Prostate gland (tissue), 2 donors: ENCODE results near the gene CAB39.

Source experiments
- CTCF ChIP-seq, 4 experiments: fragments of 200-600 bp in 2 of 4; fragments of 450-650 bp in 2 of 4; sonication (generic) in 2 of 4; IDR thresholded peaks; 1 replicate in 3 of 4; 2 replicates in 1 of 4; pipeline ENCODE4 v1.5.1; 2016 to 2019; ENCODE audit warnings: antibody characterized with exemption in 4 of 4, mild to moderate bottlenecking in 2 of 4, moderate library complexity in 2 of 4
- POLR2AphosphoS5 ChIP-seq: sonication (generic); formaldehyde crosslinking; IDR thresholded peaks from one replicate; pipeline ENCODE4 v1.6.1; 2017; ENCODE audit warnings: antibody characterized with exemption

GRCh38 chr2:230681171-230681545 lies 31.5 kb upstream of the CAB39 start:
- TF ChIP-seq POLR2AphosphoS5 (no peak), CTCF (IDR thresholded peaks at IDR 0.05) (no peak)
